Uterus (tissue), 2 donors: ENCODE results near the gene PNLDC1.
"Not testable (repeated sequence)": the region's sequence is repeated elsewhere in the genome, so short reads cannot be mapped to it uniquely, and the experiment has no call there.

Experiments used
- CTCF ChIP-seq, 4 experiments: fragments of 200-600 bp in 2 of 4; fragments of 450-650 bp in 2 of 4; sonication (generic) in 2 of 4; IDR thresholded peaks; one replicate each; pipeline ENCODE4 v1.5.1; 2016 to 2019; ENCODE audit warnings: antibody characterized with exemption in 4 of 4, mild to moderate bottlenecking in 2 of 4, moderate library complexity in 1 of 4
- POLR2A ChIP-seq, 2 donors: fragments of 450-650 bp; IDR thresholded peaks; one replicate each; pipeline ENCODE4 v1.6.1; 2016; ENCODE audit warnings: antibody characterized with exemption in 2 of 2, mild to moderate bottlenecking in 1 of 2, moderate library complexity in 1 of 2

GRCh38 chr6:159849851-159850250, 49.8 kb downstream of the PNLDC1 start:
- TF ChIP-seq POLR2A, CTCF (IDR thresholded peaks at IDR 0.05): not testable (repeated sequence)
